Measurements from ENCODE around the gene SPEM3.

The SPEM3 gene

DNA sequence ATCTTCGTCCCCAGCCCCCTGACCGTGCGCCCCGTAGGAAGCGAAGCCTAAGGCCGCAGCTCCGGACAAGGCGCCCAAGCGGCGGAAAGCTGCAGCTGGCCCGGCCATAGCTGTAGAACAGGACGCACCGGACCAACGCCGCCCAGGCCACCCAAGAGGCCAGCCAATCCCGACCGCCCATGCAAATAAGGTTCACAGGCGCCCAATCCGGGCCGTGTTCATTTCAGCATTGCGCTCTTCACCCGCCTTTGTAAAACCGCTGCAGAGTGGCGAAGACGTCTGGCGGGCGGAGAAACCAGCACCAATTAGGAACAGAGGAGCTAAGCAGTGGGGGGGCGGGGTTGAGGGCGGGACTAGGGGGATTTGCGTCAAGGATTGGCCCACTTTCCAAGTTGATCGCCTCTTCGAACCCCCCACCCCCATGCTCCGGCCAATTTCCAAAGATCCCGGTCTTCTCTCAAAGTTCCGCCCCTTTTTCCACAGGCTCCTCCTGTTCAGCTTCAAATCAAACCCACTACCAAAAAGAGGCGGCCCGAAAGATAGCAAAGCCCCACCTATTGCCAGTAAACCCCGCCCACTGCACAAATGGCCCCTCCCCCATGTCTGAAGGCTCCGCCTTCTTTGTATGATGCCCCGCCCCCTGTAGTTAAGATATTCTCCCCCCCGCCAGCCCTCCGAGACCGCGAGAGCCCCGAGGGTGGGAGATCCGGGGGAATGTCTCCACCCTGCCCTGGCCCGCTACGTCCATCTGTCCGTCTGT is 24.5 kb upstream of the SPEM3 start, which contains the start of gene TMEM256:
TSS of gene TMEM256 (minus strand) at position 121 of the 760 bp plus-strand sequence. CDS start at position 108, 13 bp downstream.
- peak; percentile 93 for DNase-seq

GRCh38 chr17:7404737-7405349 is 23.8 kb upstream of the SPEM3 start:
- peak; percentile 68 for DNase-seq

GRCh38 chr17:7405350-7406234 is 23.1 kb upstream of the SPEM3 start:
- no peak for DNase-seq

DNA sequence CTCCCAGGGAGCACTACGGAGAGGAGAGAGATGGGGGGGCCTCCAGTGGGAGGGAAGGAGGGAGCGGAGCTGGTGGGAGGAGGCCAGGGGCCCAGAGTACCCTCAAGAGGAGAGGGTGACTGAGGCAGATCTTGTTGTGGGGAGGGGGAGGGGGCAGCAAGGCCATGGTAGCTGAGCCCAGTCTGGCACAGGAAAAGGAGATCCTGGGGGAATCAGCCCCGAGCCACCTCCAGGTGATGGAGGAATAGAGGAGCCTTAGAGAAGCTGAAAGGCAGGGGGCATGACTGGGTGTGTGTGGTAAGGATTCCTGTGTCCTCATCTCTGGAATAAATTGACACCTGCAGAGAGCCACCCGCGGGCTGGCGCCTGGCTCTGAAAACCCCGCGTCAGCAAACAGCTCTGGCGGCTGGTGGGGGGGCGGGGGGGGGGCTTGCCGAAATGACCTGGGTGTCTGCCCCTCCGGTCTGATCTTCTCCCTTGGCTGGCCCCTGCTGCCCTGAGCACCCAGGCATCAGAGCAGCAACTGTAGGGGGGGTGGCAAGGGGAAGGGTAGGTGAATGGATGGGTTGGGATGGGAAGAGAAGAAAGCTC is 22.3 kb upstream of the SPEM3 start:
- no peak for DNase-seq

DNA sequence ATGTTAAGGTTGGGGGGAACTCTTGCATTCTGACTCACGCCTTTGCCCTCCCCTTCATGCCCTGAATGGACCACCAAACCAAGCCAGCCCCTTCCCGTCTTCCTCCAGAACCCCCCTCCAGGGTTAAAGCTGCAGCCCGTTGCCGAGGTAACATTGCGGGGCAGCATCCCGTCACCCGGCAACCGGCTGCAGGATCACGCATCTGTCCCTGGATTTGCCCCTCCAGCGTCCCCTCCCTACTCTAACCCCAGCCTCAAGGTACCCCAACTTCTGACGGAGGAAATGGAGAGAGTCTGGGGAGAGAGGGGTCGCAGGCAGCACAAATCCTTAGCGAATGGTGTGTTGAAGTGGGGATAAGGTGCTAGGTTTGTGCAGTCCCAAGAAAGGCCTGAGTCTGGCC is 21.6 kb upstream of the SPEM3 start:
- no peak for DNase-seq

GRCh38 chr17:7407485-7408251 is 21.0 kb upstream of the SPEM3 start, which contains the start of gene NLGN2:
Gene NLGN2, plus strand, starts transcription at chr17:7407845. Its CDS starts 411 bp downstream, at chr17:7408256.
- DNase-seq: no peak

DNA sequence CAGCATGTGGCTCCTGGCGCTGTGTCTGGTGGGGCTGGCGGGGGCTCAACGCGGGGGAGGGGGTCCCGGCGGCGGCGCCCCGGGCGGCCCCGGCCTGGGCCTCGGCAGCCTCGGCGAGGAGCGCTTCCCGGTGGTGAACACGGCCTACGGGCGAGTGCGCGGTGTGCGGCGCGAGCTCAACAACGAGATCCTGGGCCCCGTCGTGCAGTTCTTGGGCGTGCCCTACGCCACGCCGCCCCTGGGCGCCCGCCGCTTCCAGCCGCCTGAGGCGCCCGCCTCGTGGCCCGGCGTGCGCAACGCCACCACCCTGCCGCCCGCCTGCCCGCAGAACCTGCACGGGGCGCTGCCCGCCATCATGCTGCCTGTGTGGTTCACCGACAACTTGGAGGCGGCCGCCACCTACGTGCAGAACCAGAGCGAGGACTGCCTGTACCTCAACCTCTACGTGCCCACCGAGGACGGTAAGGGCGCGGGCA is 20.4 kb upstream of the SPEM3 start:
- no peak for DNase-seq

- DNase-seq: no peak
Measured at GRCh38 chr17:7408863-7409262, 19.8 kb upstream of the SPEM3 start.

- no peak for DNase-seq
Measured at GRCh38 chr17:7409716-7410115, 18.9 kb upstream of the SPEM3 start.

DNA sequence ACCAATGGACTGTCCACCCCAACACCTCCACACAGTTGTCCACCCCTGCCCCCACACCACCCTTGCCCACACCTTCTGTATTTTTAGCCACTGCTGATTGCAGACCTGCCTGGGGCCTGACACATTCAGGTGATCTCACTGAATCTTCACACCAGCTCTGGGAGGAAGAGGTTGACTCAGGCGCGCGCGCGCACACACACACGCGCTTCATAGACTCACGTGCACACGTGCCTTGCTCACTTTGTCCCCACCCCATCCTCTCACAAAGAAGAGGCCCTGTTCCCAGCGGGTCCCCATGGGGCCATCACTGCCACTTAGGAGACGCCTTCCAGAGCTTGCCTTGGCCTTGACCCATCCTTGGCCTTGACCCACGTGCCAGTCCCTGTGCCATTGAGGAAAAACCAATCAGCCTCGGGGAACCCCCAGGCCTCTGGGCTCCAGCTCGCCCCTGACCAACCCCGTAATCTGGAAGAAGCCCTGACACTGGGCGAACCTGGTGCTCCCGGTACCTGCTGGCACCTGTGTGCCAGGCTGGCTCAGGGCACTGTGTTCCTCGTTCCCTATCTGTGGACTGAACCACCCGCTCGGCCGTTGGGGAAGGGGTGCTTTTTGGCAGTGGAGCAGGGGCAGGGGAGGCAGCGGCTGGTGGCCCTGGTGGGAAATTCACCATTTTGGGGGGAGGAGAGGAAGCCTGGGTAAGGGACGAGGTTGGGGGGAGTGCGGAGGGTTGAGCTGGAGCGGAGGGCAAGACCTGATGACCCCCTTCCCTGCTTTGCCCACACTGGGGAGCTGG is 17.8 kb upstream of the SPEM3 start:
- no peak for DNase-seq

GRCh38 chr17:7411427-7411750 is 17.3 kb upstream of the SPEM3 start:
- DNase-seq: no peak

DNA sequence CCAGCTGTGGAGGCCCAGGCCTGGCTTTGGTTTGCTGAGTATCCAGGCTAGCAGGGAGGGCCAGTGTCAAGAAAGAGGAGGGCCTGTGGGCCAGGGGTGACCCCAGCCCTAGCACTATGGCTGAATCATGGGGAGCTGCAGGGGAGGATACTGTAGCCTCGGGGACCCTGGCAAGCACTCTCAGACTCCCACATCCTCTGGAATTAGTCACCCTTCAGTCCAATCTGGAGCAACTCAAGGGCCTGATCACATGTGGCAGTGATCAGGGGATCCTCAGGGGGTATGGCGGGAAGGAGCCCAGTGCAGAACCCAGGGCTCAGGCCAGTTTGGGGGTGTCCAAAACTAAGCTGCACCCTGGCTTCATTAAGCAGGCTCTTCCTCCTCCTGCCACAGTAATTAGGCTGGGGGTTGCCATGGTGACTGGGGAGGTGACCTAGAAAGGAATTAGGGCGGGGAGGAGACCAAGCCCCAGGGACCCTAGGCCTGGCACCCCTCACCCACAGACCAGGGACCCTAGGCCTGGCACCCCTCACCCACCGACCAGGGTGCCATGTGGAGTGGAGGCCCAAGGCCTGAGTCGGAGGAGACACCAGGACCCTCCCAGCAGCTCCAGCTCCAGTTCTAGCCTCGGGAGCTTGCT is 15.2 kb upstream of the SPEM3 start:
- no peak for DNase-seq

DNA sequence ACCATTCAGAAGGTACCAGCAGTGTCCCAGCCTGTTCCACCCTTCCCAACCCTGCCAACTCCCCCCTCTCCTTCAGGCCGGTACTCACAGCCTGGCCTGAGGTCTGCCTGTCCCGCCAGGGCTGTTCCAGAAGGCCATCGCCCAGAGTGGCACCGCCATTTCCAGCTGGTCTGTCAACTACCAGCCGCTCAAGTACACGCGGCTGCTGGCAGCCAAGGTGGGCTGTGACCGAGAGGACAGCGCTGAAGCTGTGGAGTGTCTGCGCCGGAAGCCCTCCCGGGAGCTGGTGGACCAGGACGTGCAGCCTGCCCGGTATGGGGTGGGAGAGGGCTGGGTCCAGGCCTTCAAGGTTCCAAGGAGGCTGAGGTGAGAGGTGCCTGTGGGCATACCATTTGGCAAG is 13.8 kb upstream of the SPEM3 start:
- DNase-seq: no peak

DNA sequence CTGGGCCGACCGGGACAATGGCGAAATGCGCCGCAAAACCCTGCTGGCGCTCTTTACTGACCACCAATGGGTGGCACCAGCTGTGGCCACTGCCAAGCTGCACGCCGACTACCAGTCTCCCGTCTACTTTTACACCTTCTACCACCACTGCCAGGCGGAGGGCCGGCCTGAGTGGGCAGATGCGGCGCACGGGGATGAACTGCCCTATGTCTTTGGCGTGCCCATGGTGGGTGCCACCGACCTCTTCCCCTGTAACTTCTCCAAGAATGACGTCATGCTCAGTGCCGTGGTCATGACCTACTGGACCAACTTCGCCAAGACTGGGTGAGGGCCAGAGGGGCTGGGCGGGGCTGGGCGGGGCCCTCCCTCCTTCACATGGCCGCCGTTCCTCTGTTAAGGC is 12.9 kb upstream of the SPEM3 start:
- no peak for DNase-seq

DNA sequence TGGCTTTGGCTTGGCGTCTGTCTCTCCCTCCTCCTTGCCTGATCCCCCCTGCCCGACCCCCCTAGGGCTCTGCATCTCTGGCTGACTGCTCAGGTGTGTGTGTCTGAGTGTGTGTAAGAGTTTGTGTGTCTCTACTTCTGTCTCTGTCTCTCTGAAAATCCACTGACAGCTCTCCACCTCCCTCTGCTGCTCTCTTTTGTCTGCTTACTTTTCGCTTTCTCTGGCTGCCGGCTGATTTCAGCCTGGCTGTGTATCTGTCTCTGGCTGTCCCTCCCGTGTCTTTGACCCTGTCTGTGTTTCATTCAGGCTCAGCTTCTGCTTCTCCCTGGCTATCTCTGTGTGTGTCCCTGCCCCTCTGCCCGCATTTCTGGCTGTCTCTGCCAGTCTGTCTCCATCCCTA is 12.3 kb upstream of the SPEM3 start:
- DNase-seq: no peak

DNA sequence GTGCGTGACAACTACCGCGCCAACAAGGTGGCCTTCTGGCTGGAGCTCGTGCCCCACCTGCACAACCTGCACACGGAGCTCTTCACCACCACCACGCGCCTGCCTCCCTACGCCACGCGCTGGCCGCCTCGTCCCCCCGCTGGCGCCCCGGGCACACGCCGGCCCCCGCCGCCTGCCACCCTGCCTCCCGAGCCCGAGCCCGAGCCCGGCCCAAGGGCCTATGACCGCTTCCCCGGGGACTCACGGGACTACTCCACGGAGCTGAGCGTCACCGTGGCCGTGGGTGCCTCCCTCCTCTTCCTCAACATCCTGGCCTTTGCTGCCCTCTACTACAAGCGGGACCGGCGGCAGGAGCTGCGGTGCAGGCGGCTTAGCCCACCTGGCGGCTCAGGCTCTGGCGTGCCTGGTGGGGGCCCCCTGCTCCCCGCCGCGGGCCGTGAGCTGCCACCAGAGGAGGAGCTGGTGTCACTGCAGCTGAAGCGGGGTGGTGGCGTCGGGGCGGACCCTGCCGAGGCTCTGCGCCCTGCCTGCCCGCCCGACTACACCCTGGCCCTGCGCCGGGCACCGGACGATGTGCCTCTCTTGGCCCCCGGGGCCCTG is 11.5 kb upstream of the SPEM3 start:
- no peak for DNase-seq

DNA sequence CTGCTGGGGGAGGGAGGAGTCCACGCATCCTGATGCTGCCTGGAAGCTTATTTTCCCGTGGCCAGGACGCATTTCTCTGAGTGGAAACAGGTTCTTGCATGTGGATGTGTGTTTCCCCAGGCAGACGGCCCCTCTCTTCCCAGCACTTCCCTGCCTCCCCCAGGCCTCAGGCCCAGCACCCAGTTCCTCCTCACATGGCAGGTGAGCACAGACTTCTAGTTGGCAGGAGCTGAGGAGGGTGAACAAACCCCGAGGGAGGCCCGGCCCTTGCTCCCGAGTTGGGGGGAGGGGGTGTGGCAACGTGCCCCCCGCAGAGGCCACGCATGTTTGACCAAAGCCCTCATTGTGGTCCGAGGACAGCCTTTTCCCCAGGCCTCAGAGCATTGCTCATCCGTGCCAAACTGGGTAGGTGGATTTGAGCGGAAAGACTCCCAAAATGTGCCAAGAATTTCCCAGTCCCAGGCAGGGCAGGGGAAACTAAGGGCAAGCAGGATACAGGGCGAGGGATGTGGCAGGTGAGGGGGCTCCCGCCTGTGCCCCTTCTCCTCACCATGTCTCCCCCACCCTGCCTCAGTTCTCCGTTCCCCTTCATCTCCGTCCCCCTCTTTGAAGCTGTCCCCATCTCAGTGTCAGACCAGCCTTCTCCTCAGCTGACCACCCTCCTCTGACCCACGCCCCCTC is 10.0 kb upstream of the SPEM3 start:
- DNase-seq: no peak

DNA sequence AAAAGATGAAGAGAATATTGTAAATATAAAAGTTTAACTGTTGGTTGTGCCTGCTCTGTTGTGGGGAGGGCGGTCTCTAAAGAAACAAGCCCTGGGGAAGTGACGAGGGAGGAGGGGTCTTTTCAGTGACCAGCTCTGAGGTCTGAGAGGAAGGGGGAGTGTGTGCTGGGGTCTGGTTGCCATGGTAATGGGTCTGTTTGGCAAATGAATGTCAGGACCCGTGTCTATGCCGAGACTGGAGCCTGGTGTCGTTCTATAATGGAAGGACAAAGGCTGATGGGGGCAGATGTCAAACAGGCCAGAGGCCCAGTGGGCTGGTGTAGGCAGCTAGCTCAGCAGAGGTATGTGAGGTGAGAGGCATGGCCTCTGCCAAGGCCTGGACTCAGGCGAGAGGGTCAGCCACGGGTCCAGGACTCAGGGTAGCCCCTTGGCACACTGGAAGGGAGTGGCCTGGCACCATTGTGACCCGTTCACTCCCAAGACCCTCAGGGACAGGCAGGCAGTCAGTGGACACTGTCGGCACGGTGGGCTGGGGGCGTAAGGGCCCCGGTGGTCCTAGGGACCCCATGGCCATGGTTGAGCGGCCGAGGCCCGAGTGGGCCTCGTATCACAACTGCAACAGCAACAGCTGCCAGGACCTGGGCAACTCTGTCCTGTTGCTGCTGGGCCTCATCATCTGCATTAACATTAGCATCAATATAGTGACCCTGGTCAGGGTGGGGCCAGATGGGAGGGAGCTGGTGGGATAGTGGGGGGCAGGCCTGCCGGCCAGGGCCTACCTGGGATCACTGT is 8.6 kb upstream of the SPEM3 start, which contains the start of gene SPEM1:
TSS of gene SPEM1 (plus strand) at position 506 of the 792 bp plus-strand sequence. CDS start at position 567, 61 bp downstream.
- no peak for DNase-seq

DNA sequence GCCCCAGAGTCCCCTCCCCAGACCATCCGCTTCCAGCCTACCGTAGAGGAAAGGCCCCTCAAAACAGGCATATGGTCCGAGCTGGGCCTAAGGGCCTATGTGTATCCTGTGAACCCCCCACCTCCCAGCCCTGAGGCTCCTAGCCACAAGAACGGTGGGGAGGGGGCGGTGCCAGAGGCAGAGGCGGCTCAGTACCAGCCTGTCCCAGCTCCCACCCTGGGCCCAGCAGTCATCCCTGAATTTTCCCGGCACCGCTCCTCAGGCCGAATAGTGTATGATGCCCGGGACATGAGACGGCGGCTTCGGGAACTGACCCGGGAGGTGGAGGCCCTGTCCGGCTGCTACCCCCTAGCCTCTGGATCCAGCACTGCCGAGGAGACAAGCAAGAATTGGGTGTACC is 7.5 kb upstream of the SPEM3 start:
- DNase-seq: no peak

Data from effector CD4-positive, alpha-beta T cell (primary cell).